Measurements from ENCODE around the gene OR6J1.
A peak's percentile ranks its signal among the peaks of the same experiment; 100 is the strongest.
"Not testable (repeated sequence)": the region's sequence is repeated elsewhere in the genome, so short reads cannot be mapped to it uniquely, and the experiment has no call there.

The OR6J1 gene

DNA sequence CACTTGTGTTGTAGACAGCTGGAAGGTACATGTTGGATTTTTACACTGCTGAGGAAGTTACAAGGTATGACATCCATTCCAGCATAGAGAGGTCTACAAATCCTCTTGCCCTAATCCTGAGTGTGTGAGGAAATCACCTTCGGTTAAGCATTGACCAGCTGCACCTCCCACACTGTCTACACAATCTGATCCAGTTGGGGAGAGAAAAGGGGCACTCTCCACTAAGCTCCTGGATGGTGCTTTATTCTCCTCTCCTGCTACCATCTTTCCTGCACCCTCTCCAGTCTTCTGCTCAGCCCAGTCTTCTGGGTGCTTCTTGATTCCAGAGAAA lies at the start of gene OR6J1:
OR6J1 (minus strand) TSS at position 48 of the 331 bp plus-strand sequence. CDS start 9,541 bp downstream, outside the sequence.
- no peak for DNase-seq

DNA sequence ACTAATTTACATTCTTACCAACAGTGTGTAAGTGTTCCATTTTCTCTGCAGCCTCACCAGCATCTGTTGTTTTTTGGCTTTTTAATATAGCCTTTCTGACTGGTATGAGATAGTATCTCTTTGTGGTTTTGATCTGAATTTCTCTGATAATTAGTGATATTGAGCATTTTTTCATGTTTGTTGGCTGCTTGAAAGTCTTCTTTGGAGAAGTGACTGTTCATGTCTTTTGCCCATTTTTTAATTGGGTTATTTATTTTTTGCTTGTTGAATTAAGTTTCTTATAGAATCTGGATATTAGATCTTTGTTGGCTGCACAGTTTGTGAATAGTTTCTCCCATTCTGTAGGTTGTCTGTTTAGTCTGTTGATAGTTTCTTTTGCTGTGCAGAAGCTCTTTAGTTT lies 48.0 kb upstream of the OR6J1 start:
- no peak for DNase-seq

DNA sequence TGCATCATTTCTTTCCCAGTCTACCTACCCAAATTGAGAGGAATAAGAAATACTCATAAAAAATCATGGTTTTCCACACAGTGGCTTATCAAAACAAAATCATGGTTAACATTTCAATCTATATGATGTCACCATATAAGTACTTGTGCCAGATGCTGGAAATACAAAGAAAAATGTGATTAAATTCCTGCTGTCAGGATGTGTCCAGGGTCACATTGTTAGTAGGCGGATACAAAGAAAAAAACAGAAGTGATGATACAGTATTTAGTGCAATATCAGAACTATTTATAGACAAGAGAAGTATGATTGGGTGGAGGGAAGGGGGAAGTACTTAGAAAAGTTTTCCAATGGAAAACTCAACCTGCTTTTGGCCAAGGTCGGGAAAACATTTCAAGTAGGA lies 47.0 kb upstream of the OR6J1 start:
- DNase-seq = no peak

DNA sequence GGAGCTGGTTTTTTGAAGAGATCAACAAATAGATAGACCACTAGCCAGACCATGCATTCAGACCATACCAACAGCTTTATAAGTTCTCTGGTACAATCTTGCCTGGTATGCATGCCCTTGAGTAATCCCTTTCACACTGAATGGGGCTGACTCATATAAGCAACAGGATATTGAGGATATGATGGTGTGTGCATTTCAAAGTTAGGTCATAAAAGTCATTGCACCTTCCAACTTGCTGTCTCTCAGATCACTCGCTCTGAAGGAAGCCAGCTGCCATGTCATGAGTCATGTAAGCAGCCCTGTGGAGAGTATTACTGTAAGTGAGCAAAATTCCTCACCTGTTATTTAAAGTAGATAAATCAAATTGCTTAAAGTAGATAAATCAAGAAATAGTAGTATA lies 45.0 kb upstream of the OR6J1 start:
- no peak for DNase-seq

DNA sequence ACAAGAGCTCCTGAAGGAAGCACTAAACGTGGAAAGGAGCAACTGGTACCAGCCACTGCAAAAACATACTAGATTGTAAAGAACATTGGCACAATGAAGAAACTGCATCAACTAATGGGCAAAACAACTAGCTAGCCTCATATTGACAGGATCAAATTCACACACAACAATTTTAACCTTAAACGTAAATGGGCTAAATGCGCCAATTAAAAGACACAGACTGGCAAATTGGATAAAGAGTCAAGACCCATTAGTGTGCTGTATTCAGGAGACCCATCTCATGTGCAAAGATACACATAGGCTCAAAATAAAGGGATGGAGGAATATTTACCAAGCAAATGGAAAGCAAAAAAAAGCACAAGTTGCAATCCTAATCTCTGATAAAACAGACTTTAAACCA lies 43.8 kb upstream of the OR6J1 start:
- DNase-seq = not testable (repeated sequence)

DNA sequence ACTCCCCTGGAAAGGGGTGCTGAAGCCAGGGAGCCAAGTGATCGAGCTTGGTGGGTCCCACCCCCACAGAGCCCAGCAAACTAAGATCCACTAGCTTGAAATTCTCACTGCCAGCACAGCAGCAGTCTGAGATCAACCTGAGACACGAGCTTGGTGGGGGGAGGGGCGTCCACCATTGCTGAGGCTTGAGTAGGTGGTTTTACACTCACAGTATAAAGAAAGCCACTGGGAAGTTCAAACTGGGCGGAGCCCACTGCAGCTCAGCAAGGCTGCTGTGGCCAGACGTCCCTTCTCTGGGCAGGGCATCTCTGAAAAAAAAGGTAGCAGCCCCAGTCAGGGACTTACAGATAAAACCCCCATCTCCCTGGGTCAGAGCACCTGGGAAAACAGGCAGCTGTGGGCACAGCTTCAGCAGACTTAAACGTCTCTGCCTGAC lies 42.0 kb upstream of the OR6J1 start:
- not testable (repeated sequence) for DNase-seq

DNA sequence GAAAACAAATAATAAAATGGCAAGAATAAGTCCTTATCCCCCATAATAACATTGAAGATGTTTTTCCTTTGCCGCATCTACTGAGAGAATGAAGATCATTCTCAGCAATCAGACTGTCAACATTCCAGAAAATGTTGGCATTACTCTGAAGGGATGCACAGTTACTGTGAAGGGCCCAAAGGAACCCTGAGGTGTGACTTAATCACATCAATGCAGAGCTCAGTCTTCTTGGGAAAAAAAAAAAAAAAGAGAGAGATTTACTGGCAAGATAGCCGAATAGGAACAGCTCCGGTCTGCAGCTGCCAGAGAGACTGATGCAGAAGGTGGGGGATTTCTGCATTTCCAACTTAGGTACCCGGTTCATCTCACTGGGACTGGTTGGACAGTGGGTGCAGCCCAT lies 41.3 kb upstream of the OR6J1 start:
- no peak for DNase-seq

DNA sequence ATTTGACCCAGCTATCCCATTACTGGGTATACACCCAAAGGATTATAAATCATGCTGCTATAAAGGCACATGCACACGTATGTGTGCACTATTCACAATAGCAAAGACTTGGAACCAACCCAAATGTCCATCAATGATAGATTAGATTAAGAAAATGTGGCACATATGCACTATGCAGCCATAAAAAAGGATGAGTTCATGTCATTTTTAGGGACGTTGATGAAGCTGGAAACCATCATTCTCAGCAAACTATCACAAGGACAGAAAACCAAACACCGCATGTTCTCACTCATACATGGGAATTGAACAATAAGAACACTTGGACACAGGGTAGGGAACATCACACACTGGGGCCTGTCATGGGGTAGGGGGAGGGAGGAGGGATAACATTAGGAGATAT lies 39.3 kb upstream of the OR6J1 start:
- not testable (repeated sequence) for DNase-seq

DNA sequence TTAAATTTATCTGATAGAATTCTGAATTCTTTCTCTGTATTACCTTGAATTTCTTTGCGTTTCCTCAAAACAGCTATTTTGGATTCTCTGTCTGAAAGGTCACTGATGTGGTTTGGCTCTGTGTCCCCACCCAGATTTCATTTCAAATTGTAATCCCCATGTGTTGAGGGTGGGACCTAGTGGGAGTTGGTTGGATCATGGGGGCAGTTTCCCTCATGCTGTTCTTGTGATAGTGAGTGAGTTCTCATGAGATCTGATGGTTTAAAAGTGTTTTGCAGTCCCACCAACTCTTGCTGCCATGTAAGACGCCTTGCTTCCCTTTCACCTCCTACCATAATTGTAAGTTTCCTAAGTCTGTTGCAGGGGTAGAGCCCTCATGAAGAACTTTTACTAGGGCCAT lies 34.1 kb upstream of the OR6J1 start:
- DNase-seq = no peak

DNA sequence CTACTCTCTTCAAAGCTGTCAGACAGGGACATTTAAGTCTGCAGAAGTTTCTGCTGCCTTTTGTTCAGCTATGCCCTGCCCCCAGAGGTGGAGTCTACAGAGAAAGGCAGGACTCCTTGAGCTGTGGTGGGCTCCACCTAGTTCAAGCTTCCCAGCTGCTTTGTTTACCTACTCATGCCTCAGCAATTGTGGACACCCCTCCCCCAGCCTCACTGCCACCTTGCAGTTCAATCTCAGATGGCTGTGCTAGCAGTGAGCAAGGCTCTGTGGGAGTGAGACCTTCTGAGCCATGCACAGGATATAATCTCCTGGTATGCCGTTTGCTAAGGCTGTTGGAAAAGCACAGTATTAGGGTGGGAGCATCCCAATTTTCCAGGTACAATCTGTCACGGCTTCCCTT lies 33.4 kb upstream of the OR6J1 start:
- not testable (repeated sequence) for DNase-seq

DNA sequence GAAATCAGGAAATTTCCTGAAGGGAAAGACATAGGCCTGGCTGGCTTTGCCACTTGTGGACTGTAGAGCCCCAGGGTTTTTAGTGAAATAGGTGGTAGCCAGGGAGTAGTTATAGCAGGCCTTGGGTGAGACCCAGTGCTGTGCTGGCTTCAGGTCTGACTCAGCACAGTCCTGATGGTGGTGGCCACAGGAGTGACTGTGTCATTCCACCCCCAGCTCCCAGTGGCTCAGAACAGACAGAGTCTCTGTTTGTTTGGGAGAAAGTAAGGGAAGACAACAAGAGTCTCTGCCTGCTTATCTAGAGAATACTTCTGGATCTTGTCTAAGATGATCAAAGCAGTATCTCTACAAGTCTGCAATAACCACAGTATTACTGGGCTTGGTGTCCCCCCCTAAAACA lies 27.5 kb upstream of the OR6J1 start:
- no peak for DNase-seq

DNA sequence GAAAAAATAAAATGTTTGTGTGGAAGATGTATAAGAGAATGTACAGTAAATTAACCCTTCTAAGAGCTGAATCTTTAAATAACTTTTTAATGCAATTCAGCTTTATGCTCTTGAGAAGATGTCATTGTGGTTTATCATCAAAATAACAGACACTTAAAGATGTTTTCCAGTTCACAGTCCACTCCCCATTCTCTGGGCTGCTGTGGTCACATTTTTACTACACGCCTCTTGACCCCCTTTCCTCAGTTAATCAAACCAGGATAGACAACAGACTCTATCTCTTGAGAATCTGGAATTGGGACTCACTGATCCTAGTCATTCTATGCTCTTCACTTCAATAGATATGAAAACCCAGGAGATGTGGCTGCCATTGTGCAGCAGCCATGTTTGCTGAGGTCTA lies 24.7 kb upstream of the OR6J1 start:
- no peak for DNase-seq

DNA sequence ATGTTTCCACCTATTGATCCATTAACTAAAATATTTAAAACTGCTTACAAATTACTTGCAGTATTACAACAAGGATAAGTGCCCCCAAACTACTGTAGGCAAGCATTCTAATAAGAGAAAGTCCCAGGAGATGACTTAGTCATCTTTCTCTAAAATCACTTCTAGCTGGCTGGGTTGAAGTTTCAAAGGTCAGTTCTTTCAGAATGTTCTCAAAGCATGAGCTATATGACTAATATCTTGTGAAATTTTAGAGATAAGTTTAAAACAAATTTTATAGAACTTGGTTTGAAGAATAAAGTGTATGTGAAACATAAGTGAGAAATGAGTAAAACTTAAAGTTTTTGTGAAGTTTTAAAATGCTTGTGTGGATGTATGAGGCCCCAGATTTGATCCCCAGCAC lies 24.3 kb upstream of the OR6J1 start:
- DNase-seq = no peak

DNA sequence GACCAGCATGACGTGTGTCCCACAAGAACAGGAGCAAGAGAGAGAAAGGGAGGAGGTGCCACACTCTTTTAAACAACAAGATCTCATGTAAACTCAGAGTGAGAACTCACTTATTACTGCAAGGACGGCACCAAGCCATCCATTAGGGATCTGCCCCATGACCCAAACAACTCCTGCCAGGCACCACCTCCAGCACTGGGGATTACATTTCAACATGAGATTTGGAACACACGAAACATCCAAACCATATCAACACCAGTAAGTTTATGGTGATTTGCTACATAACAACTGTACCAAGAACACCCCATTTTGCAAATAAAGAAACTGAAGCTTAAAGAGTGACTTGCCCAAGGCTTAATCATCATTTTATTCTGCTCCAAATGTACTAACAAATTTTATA lies 23.7 kb upstream of the OR6J1 start:
- no peak for DNase-seq

DNA sequence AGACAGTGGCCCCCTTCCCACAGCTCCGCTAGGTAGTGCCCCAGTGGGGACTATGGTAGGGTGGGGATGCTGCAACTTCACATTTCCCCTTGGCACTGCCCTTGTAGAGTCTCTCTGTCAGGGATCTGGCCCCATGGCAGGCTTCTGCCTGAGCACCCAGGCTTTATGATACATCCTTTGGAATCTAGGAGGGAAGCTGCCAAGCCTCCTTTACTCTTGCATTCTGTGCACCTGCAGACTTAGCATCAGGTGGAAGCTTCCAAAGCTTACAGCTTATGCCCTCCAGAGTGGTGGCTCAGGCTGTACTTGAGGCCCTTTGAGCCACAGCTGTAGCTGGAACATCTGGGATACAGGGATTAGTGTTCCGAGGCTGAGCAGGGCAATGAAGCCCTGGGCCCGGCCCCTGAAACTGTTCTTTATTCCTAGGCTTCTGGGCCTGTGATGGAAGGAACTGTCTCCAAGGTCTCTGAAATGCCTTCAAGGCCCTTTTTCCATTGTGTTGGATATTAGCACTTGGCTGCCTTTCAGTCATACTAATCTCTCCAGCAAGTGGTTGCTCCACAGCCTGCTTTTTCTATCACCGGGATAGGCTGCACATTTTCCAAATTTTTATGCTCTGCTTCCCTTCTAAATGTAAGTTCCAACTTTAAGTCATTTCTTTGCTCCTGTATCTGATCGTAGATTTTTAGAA lies 22.2 kb upstream of the OR6J1 start:
- DNase-seq = no peak

DNA sequence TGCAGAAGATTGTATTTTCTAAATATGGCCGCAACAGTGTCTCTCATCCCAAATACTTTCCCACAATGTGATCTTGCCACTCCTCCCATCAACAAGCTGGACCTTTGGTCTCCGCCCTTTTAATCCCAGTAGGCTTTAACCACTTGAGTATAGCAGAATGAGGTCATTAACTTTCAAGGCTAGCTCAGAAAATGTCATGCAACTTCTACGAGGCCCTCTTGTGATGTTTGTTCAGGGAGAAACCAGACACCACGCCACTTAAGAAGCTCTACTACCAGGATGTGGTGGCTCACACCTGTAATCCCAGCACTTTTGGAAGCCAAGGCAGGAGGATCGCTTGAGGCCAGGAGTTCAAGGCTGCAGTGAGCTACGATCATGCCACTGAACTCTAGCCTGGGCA lies 20.1 kb upstream of the OR6J1 start:
- DNase-seq = no peak

DNA sequence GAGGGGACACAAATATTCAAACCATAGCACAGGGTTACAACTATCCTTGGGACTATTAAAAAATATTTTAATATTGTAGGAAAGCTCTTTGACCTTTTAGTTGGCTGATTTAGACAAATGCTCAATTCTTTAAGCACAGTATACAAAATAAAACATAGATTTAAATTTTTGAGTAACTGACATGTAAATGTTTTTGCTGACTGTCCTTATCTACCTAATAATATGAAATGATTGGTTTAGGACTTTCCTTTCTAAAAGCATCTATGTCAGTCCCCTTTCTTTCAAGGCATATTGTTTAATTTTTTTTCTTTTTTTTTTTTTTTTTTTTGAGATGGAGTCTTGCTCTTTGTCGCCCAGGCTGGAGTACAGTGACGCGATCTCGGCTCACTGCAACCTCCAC lies 16.5 kb upstream of the OR6J1 start:
- DNase-seq = no peak

DNA sequence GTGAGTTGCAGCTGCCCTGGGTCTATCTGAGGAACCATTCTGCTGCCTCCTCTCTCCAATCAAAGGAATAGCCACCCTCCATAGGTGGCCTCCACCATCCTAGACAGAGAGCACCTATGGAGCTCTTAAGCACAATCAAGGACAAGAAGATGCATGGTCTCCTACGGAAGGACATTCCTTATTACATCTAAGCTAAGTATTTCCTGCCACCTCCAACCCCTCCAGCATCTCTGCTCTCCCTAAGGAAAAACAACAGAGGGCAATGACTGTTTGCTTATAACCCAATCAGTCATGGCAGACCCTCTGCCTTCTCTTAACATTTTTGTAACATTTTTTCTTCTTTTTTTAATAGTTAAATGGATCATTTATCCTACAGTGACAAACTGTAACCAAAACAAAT lies 14.8 kb upstream of the OR6J1 start:
- DNase-seq = no peak

DNA sequence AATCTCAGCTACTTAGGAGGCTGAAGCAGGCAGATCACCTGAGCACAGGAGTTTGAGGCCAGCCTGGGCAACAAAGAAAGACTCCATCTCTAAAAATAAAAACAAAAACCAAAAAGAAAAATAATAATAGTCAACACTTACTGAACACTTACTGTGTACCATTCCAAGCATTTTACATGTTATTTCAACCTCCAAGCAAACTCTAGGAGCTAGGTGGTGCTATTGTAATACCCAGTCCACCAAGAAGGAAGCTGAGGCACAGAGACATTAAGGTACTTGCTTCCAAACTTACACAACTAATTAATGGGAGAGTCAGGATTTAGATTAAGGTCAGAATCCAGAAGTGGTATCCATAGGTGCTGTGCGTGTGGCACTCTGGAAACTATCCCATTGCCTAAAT lies 13.7 kb upstream of the OR6J1 start:
- peak; percentile 5 for DNase-seq

DNA sequence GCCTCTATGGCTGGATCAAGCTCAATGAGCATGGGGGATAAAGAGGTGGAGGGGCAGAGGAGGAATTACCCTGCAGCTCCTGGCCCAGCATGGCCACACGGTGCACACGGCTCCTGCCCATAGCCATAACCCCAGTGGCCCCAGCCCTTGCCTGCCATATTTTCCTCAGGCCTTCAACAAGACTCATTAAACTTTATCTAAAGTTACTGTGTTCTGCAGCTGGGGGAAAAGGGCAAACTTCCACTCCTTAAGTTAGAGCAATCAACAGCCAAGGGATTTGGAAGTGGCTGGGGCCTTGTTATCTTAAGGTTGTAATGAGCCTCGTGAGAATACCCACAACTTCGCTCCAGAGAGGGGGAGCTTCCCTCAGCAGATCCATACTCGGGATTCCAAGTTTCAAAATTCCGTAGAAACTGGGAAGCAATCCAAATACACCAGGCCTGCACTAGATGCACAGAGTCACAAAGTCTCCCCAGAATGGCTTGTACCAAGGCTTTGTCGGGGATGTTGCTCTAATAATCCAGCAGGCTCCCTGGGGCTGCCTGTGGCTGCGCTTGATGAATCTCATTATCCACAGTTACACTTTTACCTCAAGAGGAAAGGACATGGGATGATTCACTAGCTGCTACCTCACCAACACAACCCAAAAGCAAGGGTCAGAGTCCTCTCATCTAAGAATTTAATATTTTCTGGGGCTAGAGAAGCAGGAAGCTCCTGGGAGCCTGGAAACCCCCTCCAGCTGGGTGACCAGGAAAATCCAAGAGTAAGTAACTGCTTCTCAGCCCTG lies 13.0 kb upstream of the OR6J1 start:
- DNase-seq = no peak

DNA sequence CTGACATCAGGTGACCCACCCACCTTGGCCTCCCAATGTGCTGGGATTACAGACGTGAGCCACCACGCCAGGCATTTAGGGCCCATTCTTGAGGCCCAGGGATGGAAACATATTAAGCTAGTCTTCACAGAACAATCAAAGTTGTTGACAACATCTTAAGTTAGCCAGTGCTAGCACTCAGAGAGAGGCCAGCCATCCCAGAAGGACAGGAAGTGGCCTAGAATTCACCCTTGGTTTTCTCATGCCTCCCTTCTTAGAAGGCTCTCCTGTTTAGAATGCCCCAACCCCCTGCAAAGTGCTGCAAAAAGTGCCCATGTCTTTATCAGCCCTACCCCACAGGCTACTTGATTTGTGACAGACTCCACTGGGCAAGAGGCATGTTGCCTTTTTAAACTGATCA lies 12.1 kb upstream of the OR6J1 start:
- DNase-seq = no peak

DNA sequence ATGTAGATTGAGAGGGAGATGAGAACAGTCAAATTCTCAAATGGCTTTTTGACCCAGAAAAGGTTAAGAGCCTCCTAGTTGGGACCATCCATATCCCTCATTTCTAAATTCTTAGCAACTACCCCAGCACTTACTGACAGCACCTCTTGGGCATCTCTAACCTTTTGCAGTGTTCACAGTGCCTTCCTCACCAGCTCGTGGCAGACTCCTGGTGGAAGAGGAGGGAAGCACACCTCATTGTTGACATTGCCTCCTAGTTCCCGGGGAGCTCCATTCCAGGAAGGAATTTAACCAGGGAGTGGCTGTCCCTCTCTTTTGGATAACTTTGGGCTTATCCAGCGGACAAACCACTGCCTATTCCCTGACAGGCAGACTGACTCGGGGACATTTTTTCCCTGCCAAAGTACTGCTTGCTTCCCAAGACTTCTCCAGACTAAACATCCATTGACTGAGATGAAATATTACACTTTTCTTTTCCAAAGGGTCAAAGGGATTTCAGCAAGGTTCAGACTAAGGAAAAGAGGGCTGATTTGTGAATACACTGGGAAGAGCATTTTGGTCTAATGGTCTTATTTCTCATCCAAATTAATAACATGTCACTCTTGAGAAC lies 9.0 kb upstream of the OR6J1 start:
- peak; percentile 14 for DNase-seq

DNA sequence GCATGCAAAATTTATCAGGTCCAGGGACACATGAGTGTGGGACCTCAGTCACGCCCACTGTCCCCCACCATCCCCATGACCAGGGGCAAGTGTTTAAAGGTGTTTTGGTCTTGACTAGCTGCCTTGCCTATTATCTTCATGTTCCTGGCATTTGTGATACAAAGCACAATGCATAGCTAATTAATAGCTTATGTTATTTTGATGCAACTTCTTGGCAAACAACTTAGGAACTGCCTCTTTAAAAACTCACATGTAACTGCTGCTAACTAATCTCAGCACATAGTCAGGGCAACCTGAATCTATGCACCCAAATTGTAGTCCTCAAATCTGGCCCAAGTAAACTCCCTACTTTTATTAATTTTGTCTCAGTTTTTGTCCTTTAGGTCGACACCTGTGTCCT lies 7.4 kb upstream of the OR6J1 start:
- DNase-seq = no peak

DNA sequence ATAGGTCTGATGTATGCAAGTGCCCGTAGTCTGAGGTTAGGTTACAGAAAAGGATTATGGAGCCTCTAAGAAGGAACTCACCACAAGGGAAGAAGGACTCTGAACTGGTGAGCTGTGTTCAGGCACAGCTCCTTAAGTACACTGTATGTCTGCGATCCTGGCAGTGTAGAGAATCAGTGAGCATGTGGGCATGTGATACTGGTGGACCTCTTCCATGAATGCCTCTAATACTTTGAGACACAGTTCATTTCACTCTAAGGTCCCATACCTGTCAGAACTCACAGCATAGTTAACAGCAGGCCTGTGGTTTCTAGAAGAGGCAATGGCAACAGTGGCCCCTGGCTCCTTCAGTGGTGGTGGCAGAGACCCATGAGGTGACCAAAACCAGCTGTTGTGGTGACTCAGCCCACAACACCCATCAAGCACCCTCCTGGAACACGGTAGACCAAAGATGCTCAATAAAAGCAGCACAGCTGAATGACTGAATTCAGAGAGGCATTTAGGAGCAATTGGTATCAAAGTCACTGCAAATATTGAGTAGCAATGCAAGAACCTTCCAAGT lies 6.9 kb upstream of the OR6J1 start:
- peak; percentile 19 for DNase-seq
